Activated CD4-positive, alpha-beta T cell treated with anti-CD3 and anti-CD28 coated beads for 1 hour (primary cell): Measurements from ENCODE around the gene CD164L2.

Source experiments
- DNase-seq: peaks from one replicate; pipeline ENCODE4 v3.0.0-alpha.2; 2020

CD164L2 gene

DNA sequence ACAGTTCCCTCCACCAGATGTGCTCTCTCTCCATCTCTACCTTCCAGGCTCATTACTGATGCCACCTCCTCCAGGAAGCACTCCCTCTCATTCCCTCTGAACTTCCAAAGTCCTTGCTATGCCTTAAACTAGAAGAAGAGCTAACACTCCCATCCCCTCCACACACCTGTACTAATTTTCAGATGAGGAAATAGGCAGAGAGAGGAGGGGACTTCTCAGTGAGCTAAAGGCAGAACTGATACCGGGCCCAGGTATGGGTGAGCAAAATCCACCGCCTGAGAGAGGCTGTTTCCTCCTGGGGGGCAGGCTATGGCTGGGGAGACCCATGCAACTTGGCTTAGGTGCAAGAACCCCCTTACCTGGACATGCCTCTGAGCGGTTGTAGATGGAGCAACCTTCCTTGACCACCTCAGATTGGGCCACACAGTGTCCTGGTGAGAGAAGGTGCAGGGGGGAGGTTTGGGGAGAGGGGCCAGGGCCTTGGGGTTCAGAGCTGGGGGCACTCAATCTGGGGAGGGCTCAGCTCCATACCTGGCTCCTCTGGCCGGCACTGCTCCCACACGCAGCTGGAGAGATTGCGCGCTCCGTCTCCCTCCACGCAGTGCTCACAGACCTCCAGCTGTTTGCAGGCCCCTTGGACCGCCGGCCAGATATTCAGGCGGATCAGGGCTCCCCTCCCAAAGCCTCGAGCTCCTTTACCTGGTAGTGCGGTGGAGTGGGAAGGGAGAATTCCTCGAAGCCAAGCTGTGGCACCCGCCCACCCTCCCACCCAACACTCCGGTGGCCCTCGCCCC, 967 bp downstream of the CD164L2 start:
- DNase-seq, result no peak

DNA sequence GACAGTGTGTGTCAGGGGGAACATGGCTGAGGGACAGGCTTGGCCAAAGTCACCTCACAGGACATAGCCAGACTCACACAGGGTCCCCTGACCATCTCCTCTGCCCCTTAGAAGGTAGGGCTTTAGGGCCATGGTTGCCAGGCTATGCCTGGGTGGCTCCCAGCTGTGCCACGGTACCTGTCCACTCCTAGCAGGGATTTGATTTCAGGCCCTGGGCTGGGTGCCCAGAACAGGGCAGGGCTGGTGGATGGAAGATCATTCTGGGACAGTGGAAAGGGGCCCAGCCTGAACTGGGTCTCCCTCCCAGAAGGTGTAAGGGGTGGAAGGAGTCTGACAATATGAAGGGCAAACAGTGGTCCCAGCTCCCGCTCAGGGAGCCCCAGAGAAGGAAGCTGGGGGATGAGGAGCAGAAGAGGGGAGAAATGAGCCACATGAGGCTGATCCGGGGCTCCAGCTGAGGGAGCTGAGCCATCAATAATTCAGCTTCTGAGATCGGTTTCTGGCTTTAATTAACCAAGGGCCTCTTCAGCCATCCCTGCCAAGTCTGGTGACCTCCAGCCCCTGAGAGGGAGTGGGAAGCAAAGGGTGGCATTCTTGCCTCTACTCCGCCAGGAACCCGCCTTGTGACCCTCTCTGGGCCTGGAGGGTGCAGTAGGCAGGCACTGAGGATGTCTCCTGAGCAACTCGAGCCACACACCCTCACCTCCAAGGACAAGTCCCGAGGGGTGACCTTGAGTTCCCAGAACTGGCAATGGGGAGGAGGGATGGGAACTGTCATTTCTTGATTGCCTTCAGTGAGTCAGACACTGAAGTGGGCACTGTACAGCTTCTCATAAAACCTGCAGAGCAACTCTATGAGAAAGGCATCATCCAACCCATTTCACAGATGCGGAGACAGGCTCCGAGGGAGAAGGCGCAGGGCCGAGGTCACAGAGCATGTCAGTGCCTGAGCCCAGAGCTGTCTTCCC, 2.1 kb downstream of the CD164L2 start:
- no peak for DNase-seq

DNA sequence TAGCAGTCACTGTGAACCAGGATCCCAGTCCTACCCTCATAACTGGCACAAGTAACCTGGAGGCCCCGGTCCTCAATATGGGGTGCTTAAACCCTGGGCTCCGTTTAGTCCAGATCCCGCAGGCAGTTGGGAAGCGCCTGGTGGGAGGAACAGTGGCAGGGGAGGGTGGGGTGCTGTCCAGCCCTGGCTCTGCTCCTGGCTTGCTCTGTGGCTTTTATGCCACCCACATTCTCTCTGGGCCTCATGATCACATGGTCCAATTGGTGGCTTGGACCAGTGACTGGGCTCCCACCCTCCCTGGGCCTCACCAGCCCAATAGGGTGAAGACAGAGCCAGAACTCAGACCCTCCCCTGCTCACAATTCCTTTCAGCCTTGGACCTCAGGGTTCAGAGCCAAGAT, 2.9 kb downstream of the CD164L2 start:
- no peak for DNase-seq

DNA sequence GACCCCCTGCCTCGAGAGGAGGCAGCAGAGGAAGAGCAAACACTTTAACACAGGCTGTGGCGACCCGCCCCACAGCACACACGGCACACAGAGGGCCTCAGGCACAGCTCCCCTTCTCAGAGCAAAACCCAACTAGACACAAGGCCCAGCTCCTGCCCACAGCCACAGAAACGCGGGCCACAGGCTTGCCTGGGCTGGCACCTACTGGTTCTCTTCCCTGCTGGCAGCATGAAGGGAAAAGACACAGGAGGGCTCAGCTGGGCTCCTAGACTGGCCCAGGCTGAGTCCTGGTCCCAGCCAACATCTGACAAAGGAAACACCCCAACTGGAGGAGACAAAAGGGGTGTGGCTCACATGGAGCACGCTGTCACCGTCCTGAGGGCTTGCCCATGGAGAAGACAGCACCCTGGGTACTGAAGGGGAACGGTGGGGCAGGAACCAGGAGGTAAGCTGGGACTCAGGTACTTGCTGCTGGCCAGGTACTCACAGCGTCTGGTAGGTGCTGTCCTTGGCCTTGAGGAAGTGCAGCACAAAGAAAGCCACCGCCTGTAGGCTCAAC, 3.5 kb downstream of the CD164L2 start:
- DNase-seq, result no peak

DNA sequence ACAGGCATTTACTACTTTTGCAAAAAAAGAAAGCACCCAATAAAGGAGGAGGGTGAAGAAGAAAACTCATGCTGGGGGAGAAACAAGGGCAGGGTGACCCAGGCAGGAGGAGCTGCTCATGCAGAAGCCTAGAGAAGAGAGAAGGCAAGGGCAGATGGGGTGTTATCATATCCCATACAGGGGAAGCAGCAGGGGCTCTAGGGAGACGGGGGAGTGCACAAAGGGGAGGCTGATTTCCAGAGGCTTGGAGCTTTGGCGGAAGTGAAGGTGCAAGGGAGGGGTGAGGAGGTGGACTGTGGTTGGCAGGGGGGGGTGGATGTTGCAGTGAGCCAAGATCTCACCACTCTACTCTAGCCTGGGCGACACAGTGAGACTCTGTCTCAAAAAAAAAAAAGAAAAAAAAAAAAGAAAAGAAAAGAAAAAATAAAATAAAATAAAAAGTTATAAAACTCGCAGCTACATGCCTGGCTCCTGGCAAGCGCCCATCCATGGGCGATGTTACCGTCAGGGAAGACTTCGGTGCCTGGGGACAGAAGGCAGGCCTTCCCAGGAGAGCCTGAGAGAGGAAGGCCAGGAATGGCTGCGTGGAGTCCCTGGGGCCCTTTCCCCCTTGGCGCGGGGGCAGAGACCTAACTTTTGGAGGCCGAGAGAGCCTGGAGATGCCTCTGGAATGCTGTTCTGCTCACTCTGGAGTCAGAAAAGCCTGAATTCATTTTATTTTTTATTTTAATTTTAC, 5.2 kb downstream of the CD164L2 start:
- DNase-seq, result no peak

DNA sequence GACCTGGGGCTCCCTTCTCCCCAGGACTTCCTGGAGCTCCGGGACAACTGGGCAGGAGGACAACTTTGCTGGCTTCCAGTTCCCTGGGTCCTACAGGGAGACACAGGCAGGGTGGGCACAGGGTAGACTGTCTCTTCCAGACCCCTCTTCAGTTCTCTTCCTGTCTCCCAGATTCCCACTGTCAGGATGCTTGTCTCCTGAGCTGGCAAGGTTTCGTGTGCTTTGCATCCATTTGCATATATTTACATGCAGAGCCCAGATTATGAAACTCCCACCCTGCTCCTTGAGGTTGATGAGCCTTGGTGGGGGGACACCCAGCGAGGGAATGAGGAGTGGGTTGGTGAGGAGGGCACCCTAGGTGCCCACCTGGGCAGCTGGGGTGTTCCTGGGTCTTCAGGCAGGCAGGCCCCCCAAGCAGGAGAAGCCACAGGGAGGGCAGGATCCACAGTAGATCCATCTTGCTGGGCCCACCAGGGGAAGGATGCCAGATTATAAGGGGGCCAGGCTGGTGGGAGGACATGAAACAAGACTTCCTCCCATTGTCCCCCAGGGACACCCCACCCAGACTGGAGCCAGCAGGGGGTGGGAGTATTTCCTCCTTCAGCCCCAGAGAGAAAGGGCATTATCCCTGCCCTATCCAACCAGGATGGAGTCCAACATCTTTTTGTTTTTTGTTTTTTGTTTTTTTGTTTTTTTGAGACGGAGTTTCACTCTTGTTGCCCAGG, 8.6 kb downstream of the CD164L2 start, which contains the start of gene FCN3:
Gene FCN3, minus strand, starts transcription at position 463 of the 725 bp plus-strand sequence. Its CDS starts 6 bp downstream, at position 457.
- no peak for DNase-seq

DNA sequence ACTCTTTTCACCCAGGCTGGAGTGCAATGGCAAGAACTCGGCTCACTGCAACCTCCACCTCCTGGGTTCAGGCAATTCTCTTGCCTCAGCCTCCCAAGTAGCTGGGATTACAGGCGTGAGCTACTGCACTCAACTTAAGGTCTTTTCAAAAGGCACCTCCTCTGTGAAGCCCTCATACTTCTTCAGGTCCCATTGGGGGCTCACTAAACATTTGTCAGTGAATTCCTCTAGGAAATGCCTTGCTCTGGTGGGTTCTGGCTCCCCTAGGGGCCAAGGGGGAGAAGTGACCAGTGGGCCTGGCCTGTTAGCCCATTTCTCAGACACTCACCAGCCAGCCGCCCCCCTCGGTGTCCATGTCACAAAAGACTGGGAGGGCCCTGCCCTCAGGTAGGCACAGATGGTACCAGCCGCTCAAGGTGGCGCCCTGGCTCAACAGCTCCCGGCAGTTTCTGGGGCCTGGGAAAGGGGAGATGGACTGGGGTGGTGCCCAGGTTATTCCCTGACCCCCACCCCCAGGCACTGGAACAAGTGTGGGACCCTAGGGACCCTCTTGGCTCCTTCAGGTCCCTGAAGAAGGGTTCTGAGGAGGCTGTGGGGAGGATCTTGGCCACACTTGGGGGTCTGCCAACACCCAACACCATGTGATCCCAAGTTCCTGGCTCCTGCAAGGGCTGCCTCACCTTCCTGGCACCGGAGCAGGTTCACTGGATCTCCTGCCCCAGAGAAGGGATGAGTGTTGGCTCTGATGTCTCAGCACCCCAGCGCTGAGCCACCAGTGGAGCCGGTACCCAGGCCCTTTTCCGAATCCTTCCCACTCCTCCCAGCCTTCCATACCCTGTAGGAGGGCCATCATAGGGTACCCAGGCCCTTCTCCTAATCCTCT, 10.1 kb downstream of the CD164L2 start:
- no peak for DNase-seq

DNA sequence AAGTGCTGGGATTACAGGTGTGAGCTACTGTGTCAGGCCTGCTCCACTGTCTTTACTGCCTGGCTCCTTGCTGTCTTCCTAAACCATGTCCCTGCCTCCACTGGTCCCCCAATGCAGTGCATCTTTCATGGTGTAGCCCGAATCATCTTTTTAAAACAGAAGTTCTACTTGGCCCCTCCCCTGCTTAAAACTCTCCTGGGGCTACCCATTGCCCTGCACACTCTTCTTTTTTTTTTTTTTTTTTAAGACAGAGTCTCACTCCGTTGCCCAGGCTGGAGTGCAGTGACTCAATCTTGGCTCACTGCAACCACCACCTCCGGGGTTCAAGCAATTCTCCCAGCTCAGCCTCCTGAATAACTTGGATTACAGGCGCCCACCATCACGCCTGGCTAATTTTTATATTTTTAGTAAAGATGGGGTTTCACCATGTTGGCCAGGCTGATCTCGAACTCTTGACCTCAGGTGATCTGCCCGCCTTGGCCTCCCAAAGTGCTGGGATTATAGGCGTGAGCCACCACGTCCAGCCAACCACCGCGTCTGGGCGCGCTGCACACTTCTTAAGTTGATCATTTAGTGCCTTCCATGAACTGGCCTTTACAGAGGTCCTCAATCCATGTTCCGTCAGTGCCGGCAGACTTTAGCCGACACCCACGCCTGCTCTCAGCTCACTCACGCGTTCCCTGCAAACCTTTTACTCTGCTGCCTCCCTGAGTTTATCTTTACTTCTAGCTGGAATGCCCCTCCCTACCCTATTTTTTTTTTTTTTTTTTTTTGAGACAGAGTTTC, 10.9 kb downstream of the CD164L2 start:
- no peak for DNase-seq

DNA sequence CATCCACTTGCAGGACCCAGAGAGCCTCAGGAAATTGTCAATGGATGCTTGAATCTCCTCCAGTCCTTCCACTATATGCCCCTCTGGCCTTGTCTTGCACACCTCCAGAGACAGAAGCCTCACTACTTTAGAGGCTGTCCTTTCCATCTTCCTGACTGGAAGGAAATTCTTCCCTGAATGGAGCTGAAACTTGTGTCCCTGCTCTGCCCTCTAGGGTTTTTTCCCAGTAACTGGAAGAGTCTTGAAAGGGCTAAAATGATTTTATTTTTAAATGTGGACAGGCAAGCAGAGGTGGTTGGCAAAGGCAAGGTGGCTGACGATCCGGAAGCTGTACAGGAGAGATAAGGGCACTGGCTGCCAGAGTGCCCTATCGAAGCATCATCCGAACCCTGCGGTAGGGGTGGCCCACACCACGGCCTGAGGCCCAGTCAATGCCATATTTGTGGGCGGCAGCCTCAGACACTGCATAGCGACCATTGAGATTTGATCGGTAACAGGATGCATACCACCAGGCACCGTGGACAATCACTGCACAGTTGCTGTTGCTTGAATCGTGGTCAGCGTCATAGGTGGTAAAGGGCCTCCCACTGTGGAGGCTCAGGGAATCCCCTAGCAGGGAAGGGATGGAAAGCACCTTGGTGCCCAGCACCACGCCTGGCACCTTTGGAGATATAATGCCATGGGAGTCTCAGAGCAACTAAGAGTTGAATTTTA, 14.1 kb downstream of the CD164L2 start:
- no peak for DNase-seq

DNA sequence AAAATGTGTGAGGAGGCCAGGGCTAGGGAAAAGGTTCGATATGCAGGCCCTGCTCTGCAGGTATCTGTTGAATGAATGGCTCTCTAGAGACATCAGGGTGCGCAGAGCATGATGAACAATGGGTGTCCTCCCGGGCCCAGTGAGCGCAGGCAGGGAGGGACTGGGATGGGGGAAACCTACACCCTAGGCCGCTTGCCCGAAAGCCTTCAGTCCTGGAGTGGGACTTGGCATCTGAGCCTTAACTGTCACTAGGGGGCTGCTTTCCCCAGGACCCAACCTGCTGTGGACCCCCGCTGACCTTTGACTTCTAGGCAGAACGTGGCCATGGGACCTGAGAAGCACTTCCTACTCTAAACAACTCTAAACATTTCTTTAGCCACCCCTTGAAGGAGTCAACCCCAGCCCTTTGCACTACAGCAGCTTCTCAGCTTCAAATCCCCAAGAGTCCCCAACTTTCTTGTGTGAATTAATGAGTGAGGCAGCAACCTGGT, 15.9 kb downstream of the CD164L2 start:
- no peak for DNase-seq

DNA sequence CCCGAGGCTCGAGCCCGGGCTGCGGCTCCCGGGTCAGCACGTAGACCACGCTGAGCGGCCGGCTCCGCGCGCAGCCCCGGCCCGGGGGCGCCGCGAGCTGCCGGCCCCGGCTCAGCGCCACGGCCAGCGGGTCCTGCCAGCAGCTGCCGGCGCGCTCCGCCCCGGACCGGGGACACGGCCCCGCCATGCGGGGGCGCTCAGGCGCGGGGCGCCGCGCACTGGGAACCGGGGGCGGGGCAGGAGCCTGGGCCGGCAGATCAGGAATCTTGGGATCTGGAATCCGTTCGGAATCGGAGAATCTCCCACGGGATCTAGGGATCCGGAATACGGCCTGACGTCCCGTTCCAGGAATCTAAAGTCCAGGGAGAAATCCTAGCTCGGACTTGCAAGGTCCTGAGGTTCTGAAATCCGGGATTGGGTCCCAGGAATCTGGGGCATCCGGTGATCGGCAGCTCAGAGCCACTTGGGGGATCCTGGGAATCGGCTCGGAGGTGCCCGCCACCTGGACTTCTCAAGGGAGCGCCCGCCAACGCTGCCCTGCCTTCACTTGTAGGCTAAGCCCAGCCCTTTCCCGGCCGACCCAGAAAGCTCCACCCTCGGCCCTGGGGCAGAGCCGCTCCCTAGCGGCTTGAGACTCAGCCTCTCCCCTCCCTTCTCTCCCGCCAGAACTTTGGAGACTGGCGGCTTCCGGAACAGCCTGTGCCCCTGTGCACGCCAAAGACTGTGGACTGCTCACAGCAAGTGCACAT, 16.5 kb downstream of the CD164L2 start, which contains the start of gene MAP3K6:
Gene MAP3K6, minus strand, starts transcription at position 551 of the 749 bp plus-strand sequence. Its CDS starts 364 bp downstream, at position 187.
- DNase-seq, result no peak

DNA sequence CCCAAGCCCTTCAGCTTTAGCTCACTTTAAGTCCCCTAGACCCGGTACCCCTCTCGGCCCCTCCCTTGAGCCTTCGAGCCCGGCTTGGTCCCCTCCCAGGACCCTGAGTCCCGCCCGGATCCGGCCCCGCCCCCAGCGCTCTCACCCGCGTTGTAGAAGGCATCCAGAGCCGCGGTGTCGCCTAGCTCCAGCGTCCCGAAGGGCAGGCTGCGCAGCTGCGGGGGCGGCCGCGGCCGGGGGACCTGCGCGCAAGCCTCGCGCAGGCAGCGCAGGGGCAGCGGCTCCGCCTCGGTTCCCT, 17.1 kb downstream of the CD164L2 start:
- DNase-seq, result peak; percentile 48

DNA sequence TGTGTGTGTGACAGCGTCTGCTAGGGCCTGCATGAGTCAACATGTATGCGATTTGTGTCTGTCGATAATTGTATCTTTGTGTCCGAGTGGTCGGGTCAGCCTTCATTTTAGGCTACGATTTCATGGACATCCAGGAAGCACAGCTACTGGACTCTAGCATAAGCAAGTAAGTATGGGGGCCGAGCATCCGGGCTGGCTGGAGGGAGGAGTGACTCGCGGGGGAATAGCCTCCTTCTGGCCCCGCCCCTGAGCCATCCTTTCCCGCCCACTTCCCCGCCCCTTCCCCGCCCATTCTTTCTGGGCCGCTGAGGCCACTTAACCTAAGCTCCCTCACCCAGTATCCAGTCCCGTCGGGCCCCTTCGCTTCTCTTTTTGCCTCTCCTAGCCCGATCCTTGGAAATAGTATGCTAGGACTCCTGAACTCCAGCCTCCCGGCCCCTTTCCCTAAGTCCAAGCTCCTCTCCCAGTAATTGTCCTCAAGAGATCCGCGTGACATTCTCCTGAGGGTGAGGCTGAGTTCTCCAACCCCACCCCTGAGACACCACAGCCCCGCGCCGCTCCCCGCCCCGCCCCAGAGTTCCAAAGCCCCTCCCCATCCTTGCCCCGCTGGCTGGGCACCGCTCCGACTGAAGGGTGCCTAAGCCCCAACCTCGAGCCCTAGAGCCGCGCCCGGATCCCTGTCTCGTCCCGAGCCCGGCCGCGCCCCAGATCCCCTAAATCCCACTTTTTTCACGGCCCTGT, 17.6 kb downstream of the CD164L2 start:
- DNase-seq, result peak; percentile 60

DNA sequence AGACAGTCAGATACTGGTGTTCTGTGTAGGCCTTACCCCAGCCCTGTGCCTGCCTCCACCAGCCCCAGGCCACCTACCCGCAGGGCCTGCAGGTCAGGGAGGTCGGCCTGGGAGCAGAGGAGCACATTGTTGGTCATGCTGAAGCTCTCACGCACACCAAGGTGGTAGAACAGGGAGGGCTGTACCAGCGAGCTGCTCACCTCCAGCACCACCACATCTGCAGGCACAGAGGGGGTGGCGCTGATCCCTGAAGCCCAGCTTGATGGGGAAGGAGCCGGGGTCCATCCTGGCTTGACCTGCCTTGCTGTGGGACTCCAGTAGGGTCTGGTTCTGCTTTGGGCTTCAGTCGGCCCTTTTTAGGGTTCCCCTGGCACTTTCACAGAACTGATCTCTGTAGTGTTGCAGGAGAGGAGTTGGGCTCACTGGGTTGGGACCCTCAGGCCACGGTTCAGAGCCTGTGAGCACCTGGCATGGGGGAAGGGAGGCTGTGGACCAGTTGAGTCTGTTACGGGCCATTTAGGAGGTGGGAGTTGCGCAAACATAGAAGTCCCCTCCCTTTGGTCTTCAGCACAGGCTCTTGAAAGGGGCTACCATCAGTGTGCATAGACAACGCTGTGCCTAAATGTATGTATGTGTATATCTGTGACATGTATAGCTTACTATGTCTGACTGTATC, 18.3 kb downstream of the CD164L2 start:
- DNase-seq, result no peak

DNA sequence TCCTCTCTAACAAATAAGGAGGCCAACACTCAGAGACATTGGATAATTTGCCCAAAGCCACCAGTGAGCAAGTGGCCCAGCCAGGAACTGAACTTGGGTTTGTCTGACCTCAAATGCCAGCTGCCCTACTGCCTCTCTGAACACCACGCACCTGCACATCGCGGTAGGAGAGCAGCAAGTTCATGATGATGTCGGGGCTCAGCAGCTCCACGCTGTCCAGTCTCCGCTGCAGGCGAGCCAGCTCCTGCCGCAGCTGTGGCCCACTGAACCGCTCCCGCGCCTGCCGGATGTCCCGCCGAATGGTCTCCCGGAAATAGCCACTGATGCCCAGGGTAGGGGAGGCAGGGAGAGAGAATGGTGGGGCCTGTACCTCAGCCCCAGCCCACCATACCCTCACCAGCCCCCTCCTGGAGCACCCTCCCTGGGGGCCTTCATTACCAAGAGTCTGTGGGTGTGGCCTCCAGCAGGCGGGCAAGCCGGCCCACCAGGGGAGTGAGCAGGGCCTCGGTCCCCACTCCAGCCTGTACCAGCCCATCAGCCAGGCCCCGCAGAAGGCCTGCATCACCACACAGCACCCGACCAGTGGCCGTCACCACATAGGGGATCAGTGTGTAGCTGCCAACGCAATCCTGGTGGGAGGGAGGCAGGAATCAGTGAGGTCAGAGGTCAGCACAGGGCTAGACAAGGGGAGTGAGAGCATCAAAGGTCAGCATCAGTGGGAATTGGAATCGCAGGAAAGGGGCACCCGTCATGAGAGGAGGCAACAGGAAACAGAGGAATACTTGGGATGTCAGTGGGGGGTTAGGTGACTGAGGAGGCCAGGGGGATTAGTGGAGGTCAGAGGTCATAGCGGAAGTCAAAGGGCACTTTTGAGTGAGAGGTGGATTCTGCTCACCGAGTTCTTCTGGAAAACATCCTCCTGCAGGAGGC, 19.1 kb downstream of the CD164L2 start:
- DNase-seq, result no peak

DNA sequence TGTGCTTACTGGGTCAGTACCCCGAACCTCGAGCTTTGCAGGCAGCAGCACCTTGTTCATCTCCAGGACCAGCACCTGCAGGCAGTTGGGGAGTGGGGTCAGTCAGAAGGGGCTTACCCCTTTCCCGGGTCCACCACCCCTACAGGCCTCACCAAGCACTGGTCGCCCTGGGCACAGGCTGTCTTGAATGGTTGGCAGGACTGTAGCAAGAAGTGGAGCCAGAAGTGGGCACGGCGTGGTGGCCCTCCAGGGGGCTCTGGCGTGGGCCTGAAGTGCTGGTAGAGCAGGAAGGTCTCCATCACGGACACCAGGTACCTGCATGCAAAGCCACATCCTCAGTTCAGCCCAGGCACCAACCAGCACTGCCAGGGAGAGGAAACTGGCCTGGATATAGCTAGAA, 21.6 kb downstream of the CD164L2 start:
- no peak for DNase-seq
